GM18870 (cell line): ENCODE measurements around the gene UBE2J2.
"Not testable (repeated sequence)": the region's sequence is repeated elsewhere in the genome, so short reads cannot be mapped to it uniquely, and the experiment has no call there.

Experiments used
- ATAC-seq: cut with Tn5 transposase; IDR thresholded peaks from one replicate; pipeline ENCODE4 v1.9.1; 2021; ENCODE audit warnings: moderate library complexity; ENCODE audit not compliant: unreplicated experiment

UBE2J2 gene

GRCh38 chr1:1259540-1259939 is 14.1 kb downstream of the UBE2J2 start:
- ATAC-seq: no peak

DNA sequence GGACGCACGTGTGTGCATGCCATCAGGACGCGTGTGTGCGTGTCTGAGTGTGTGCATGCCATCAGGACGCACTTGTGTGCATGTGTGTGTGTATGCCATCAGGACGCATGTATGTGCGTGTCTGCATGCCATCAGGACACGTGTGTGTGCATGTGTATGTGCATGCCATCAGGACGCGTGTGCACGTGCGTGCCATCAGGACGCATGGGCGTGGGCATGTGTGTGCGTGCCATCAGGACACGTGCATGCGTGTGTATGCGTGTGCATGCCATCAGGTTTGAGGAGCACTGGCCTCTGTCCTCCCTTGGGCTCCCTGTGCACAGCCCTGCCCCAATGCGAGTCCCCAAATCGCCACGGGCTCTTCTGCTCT is 14.6 kb downstream of the UBE2J2 start:
- ATAC-seq: no peak

- ATAC-seq: no peak
Measured at GRCh38 chr1:1256956-1257871, 16.4 kb downstream of the UBE2J2 start.

DNA sequence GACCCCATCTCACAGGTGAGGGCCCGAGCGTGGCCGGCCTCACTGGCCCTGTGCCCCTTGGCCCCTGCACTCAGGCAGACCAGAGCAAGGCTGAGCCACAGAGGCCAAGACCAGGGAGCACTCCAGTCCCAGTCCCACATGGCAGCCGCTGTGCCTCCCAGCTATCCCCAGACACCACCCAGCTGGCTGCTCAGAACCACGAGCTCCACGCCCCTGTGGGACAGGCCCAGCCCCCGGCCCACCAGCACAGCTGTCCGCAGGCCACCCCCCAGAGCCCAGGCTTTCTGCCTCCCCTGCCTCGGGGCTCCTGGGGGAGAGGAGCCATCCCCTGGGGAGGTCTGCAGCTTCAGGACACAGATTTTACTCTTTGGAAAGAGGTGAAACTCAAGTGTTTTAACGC is 18.0 kb downstream of the UBE2J2 start:
- no peak for ATAC-seq

DNA sequence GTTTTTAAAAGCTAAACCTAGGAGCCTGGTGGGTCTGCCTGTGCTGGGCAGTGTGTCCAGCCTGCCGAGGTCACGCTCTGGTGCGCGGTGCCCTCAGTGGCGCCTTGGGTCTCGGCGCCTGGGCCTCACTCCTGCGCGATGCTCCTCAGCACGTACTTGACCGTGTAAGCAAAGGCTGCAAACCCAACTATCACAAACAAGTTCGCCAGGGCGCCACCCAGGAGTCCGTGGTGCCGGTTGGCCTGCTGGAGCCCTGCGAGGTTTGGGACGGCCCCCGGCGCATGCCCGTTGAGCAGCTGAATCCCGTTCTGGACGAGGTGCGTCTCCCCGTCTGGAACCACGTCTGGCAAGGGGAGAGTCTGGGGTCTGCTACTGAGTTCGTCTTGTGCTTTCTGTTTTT is 18.6 kb downstream of the UBE2J2 start:
- ATAC-seq: no peak

DNA sequence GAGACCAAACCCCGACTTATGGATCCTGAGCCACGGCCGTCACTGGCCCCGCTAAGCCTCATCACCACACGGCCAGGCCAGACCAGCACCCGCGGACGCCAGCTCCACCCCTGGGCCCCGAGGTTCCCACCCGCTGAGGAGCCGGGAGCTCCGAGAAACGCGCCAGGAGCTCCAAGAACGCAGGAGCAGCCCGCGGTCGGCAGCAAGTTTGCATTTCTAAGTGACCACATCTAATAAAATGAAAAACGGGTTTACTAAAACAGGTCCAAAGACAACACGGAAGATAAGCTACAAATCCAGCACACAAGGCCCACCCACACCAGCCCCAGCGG is 19.0 kb downstream of the UBE2J2 start:
- ATAC-seq: no peak

GRCh38 chr1:1253972-1254666 is 19.5 kb downstream of the UBE2J2 start:
- no peak for ATAC-seq

DNA sequence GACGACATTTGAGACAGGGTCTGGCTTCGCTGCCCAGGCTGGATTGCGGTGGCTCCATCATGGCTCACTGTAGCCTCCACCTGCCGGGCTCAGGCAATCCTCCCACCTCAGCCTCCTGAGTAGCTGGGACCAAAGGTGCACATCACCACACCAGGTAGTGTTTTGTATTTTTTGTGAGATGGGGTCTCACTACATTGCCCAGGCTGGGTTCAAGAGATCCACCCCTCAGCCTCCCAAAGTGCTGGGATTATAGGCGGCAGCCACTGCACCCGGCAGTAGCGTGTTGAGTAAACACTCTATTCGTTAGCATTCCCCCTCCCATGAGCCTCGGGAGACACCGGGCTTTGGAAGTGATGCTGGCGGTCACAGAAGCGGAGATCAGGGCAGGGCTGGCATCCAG is 20.3 kb downstream of the UBE2J2 start:
- no peak for ATAC-seq

- no peak for ATAC-seq
Measured at GRCh38 chr1:1250786-1251284, 22.8 kb downstream of the UBE2J2 start.

DNA sequence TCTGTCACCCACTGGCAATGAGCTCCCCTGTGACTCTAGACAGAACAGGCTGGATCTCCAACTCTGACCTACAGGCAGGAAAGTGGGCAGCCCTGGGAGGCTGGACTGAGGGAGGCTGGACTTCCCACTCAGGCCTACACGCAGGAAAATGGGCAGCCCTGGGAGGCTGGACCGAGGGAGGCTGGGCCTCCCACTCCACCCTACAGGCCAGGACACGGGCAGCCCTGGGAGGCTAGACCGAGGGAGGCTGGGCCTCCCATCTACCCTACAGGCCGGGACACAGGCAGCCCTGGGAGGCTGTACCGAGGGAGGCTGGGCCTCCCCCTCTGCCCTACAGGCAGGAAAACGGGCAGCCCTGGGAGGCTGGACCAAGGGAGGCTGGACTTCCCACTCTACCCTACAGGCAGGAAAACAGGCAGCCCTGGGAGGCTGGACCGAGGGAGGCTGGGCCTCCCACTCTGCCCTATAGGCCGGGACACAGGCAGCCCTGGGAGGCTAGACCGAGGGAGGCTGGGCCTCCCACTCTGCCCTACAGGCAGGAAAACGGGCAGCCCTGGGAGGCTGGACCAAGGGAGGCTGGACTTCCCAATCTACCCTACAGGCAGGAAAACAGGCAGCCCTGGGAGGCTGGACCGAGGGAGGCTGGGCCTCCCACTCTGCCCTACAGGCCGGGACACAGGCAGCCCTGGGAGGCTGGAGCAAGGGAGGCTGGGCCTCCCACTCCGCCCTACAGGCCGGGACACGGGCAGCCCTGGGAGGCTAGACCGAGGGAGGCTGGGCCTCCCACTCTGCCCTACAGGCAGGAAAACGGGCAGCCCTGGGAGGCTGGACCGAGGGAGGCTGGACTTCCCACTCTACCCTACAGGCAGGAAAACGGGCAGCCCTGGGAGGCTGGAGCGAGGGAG is 25.4 kb downstream of the UBE2J2 start:
- ATAC-seq: not testable (repeated sequence)

GRCh38 chr1:1247341-1247913 is 26.2 kb downstream of the UBE2J2 start:
- ATAC-seq: no peak

DNA sequence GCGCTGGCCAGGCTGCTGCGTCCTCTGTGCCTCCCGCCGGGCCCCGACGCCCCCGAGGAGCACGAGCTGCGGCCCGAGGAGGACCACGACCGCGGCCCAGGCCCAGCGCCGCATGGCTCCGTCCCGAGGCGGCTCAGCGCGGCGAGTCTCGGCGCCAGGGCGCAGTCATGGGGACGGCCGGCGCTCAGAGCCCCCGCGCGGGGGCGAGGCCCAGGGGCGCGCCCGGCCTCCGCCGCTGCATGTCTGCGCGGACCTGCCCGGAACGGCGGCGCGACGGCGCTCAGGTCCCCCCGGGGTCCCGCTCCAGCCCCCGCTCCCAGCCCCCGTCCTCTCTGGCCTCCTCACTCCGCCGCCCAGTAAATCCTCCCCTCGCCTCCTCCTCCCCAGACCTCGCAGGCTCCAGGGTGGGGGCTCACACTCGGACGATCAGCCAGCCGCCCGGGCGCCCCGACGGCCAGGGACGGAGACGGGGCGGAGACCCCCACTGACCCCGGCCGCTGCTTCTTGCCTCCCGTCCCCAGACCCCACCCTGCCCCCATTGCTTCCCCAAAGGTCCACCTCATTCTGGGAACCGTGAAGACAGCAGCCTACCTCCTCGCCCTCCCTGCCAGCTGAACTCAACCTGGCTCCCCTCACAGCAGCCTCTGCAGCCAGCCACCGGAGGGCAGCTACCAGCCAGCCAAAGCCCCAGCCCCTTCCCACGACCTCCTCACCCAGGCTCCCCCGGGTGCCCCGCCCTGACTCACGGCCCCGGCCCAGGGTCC is 26.9 kb downstream of the UBE2J2 start, which contains the start of gene C1QTNF12:
Gene C1QTNF12 (minus strand): TSS at position 146 of the 764 bp plus-strand sequence. CDS start 32 bp downstream, at position 114.
- ATAC-seq: no peak

GRCh38 chr1:1245817-1246576 is 27.7 kb downstream of the UBE2J2 start:
- ATAC-seq: no peak

DNA sequence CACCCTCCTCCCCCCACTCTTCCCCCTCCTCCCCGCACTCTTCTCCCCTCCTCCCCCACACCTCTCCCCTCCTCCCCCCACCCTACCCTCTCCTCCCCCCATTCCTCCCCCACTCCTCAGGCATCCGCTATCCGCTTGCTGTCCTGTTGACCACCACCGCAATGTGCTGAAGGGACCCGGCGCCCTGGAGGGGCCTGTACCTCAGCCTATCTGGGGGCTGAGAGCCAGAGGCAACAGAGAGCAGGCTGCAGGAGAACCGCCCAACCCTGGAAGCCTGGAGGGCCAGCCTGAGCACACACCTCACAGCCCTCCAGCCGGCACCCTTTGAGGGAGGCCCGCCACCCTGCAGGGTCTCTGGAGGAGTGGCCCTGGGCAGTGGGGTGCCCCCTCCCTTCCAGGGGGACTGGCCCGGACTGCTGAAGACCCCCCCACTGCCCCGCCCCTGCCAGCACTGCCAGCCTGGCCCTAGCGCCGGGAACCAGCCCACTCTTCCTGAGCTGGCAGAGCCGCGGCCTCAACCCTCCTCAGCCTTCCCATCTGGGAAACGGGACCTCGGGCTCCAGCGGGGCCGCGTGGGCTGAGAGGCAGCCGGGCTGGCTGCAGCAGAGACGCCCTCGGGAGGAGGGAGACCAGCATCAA is 28.4 kb downstream of the UBE2J2 start:
- ATAC-seq: no peak

DNA sequence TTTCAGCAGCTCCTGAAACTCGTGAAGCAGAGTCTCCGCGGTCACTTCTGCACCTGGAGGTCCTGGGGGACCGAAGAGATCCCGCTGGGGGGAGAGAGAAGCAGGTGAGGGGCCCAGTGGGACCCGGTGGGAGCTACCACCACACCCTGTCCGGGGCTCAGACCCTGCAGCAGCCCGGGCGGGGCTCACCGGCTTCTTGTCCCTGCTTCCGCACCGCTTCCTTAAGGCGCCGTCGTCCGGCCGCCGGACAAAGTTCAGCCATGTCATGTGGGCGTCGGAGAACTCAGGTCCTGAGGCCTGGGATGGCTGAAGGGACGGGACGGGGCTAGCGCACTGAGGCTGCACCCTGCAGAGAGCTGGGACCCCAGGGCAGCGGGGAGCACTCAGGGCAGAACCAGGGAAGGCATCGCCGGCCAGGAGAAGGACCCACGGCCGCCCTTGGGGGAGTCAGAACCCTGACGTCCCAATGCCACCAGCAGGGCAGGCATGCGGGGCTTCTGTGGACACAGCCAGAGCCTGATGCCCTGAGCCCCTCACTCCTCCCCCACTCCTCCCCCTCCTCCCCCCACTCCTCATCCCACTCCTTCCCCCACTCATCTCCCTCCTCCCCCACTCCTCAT is 29.4 kb downstream of the UBE2J2 start:
- ATAC-seq: no peak

DNA sequence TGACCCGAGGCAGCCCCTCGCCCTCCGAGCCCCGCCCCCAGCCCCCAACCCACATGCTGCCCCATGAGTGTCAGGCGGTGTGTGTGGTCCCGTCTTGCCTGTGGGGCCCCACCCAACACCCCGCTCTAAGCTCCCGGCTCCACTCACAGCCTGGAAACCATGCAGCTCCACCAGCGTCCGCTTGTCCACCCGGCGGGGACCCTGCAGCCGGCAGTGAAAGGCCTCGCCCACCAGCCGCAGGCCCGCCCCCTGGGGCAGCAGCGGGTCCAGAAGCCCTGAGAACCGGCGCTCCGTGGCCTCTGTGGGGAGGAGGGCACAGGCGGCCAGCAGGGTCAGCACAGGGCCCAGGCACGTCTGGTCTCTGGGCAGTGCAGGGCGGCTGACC is 29.9 kb downstream of the UBE2J2 start:
- no peak for ATAC-seq

DNA sequence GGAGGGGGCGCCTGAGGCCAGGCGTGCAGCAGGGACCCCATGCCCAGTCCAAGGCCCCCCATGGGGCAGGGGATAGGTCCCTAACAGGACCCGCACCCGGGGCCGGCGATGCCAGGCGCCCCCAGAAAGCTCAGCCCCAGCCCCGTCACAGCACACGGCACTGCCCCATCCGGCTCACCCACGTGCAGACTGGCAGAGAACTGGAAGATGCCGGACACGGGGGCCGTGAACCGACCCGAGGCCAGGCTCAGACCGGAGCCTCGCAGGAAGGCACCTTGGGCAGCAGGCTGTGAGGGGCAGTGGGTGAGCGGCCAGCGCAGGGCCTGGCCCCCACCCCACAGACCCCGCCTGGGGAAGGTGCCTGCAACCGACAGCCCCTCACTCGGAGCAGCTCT is 30.4 kb downstream of the UBE2J2 start:
- ATAC-seq: no peak

GRCh38 chr1:1242461-1243265 is 31.0 kb downstream of the UBE2J2 start:
- ATAC-seq: no peak
